ENCODE results near the gene VSIG10L.

VSIG10L gene

DNA sequence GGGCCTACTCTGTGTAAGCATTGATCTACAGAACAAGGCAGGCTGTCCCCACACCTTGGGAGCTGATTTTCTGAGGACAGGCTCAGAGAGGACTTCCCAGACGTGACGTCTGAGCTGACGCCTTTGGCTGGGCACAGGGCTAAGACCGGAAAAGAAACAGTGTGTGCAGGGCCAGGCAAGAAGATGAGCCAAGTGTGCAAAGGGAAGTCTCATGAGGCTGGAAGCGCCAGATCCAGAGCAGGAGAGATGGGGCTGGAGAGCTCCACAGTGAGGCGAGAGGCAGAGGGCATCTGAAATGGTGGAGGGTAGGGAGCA lies 17.8 kb downstream of the VSIG10L start:
- H3K27ac ChIP-seq, result no peak overlapping the region
- no peak overlapping the region for H3K4me3 ChIP-seq

- Histone ChIP-seq H3K27ac (no peak overlapping the region), H3K4me3 (no peak overlapping the region)
Measured at GRCh38 chr19:51323481-51324166, 18.3 kb downstream of the VSIG10L start.

GRCh38 chr19:51321799-51322198 lies 20.1 kb downstream of the VSIG10L start:
- Histone ChIP-seq H3K27ac (no peak overlapping the region), H3K4me3 (no peak overlapping the region)

GRCh38 chr19:51320280-51320657 lies 21.7 kb downstream of the VSIG10L start:
- Histone ChIP-seq H3K4me3 (no peak overlapping the region), H3K27ac (no peak overlapping the region)

DNA sequence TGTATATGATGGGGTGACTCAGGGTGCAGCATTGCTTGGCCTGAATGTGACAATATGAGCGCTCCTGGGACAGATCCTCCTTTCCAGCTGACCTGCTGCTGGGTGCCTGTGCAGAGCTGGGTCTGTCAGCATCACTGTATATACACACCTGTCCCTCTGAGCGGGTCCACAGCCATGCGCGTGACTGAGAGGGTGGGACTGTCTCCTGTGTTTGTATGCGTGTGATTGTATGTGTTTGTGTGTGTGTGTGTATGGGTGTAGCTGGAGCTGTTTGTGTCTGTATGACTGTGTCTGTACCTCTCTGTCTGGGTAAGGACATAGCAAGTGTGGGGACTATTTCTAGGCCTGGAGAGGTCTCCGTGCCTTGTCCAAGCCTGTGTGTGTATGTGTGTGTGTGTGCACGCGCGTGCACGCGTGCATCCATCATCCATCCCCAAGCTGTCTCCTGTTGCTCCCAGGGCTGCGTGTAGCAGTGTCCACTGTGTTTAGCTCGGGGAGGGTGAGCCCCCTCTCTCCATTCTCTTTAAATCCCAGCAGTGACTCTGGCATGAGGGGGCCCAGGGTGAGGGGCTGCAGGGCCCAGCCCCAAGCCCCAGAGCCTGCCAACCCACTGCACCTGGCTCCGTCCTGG lies 22.2 kb downstream of the VSIG10L start:
- H3K4me3 ChIP-seq, result no peak overlapping the region
- H3K27ac ChIP-seq, result no peak overlapping the region

DNA sequence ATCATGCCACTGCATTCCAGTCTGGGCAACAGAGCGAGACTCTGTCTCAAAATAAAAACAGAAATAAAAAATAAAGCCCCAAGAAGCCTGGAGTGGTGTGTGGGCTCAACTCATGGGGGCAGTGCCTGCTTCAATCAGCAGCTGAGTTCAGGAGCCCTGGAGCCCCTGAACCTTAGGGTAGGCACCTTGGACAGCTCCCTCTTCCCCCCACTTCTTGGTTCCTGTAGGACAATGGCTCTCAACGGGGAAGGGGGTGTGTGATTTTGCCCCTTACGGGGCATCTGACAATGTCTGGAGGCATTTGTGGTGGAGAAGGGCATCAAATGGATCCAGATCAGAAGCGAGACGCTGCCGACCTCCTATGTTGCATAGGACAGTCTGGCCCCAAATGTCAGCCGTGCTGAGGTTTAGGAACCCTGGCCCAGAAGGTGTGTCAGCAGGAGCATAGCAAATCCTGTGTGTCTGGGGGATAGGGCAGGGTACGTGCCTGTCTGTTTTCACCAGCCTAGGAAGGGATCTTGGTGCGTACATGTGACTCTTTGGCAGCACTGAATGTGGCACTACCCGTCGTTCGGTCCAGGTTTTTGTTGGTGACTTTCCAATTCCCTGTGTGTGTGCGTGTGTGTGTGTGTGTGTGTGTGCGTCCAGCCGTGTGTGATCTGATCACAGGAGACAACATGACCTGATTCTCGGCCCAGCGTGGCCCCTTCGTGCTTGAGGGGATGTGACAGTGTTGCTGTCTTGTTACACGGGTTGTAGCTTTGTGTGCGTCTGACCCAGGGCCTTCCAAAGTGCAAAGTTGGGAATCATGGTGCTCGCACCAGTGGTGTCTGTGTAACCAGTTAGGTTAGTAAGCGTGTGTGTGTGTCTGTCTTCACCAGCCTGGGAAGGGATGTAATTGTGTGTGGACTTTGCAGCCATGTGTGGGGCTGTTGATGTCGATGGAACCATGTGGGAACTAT lies 23.0 kb downstream of the VSIG10L start:
- Histone ChIP-seq H3K4me3 (no peak overlapping the region), H3K27ac (no peak overlapping the region)

DNA sequence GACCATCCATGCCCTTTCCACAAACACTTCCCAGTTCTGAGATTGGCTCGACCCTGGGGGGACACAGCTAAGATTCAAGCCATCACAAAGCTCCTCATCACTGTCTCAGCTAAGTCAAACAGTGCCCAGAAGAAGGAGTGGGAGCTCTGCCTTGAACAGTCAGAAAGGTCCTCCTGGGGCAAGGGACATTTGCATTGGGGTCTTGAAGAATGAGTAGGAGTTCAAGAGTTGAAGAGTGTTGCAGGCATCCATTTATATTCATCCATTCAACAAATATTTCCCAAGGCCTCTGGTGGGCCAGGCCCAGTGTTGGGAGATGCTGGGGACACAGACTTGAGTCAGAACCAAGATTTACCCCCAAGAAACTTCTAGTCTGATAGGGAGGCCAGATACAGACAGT lies 24.0 kb downstream of the VSIG10L start:
- no peak overlapping the region for H3K27ac ChIP-seq

DNA sequence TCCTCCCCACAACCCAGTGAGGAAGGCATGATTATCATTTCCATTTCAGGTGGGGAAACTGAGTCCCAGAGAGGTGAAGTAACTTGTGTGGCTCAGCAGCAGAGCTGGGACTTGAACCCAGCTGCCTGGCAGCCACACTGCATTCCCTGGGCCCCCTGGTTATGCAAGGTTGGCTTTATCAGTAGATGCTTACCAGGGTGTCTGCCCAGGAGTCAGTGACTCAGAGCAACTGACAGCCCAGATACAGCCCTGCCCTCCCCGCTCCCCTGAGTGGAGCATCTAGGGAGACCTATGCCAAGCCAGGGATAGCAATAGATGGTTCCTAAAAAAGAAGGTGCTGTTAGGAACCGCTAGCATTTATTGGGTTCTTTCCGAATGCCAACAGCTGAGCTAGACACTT lies 24.6 kb downstream of the VSIG10L start:
- Histone ChIP-seq H3K27ac (no peak overlapping the region), H3K4me3 (no peak overlapping the region)

More for the DNA sequence above, 24.0 kb downstream of the VSIG10L start:
- H3K4me3 ChIP-seq, result no peak overlapping the region

- Histone ChIP-seq H3K4me3 (no peak overlapping the region), H3K27ac (no peak overlapping the region)
Measured at GRCh38 chr19:51316688-51317087, 25.3 kb downstream of the VSIG10L start.

- no peak within 1 kb of the TSS for H3K4me3 ChIP-seq
- H3K27ac ChIP-seq, result no peak within 1 kb of the TSS
Measured at GRCh38 chr19:51311351-51312257, 30.3 kb downstream of the VSIG10L start, which contains the start of gene IGLON5. IGLON5 (plus strand) TSS chr19:51311644; CDS start chr19:51311848, 204 bp downstream.

- Histone ChIP-seq H3K27ac (no peak overlapping the region), H3K4me3 (no peak overlapping the region)
Measured at GRCh38 chr19:51305479-51305878, 36.5 kb downstream of the VSIG10L start.

GRCh38 chr19:51301266-51301665 lies 40.7 kb downstream of the VSIG10L start:
- no peak overlapping the region for H3K4me3 ChIP-seq
- H3K27ac ChIP-seq, result no peak overlapping the region

- no peak overlapping the region for H3K4me3 ChIP-seq
Measured at GRCh38 chr19:51297406-51297805, 44.5 kb downstream of the VSIG10L start.

GRCh38 chr19:51296336-51297093 lies 45.4 kb downstream of the VSIG10L start:
- Histone ChIP-seq H3K27ac (no peak overlapping the region), H3K4me3 (no peak overlapping the region)

More at GRCh38 chr19:51297406-51297805, 44.5 kb downstream of the VSIG10L start:
- no peak overlapping the region for H3K27ac ChIP-seq

GRCh38 chr19:51295382-51296126 lies 46.4 kb downstream of the VSIG10L start:
- Histone ChIP-seq H3K4me3 (no peak overlapping the region), H3K27ac (no peak overlapping the region)

GRCh38 chr19:51294977-51295375 lies 47.0 kb downstream of the VSIG10L start:
- H3K4me3 ChIP-seq, result no peak overlapping the region
- H3K27ac ChIP-seq, result no peak overlapping the region

DNA sequence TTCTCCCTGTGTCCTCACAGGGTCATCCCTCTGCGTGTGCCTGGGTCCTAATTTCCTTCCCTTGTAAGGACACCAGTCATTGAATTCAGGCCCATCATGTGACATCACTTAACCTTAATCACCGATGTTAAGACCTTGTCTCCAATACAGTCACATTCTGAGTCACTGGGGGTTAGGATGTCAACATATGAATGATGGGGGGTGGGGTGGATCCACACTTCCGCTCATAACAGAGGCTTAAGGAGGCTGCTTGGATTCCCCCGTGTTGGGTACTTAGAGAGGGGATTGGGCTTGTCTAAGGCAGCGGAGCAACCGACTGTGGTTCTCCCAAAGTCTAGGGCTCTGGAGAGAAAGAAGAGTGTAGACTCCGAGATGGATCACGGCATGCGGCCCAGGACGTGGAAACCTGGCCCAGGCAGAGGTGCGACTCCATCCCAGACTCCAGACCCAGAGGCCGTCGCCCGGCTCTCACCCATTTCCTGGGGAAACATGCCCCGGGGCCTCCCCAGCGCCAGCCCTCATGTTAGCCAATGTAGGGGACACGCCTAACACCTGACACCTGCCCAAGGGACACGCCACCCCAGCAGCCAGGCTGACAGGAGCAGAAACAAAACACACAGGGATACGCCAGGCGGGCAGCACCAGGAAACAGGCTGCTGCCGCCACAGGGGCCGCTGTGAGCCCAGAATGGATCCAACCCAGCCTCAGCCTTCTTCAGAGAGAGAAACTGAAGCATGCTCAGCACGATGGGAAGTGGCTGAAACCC lies 47.5 kb downstream of the VSIG10L start:
- Histone ChIP-seq H3K4me3 (no peak overlapping the region), H3K27ac (no peak overlapping the region)

All from skin epidermis (tissue), 12 donors.